ENCODE data around the gene ZER1.
"Not testable (repeated sequence)": the region's sequence is repeated elsewhere in the genome, so short reads cannot be mapped to it uniquely, and the experiment has no call there.

Gene ZER1

GRCh38 chr9:128771745-128772519, at the start of gene ZER1:
Gene ZER1 (minus strand): TSS chr9:128771927. CDS start chr9:128755565, 16,362 bp downstream.
- DNase-seq = peak; percentile 53 to 89

- DNase-seq = no peak
Observed at GRCh38 chr9:128820665-128821583, 49.2 kb upstream of the ZER1 start.

GRCh38 chr9:128819716-128820664, 48.3 kb upstream of the ZER1 start:
- DNase-seq = peak; percentile 39 to 63

- DNase-seq = peak in 1 of 2 experiments; percentile 49
Observed at GRCh38 chr9:128818839-128819715, 47.4 kb upstream of the ZER1 start.

- peak; percentile 89 to 96 for DNase-seq
Observed at GRCh38 chr9:128818099-128818838, 46.5 kb upstream of the ZER1 start, which contains the start of gene ENDOG. Gene ENDOG (plus strand): TSS chr9:128818500. CDS start chr9:128818685, 185 bp downstream.

GRCh38 chr9:128810873-128811272, 39.1 kb upstream of the ZER1 start:
- no peak for DNase-seq

GRCh38 chr9:128809831-128810230, 38.1 kb upstream of the ZER1 start:
- no peak for DNase-seq

GRCh38 chr9:128809036-128809599, 37.4 kb upstream of the ZER1 start:
- no peak for DNase-seq

GRCh38 chr9:128808543-128808942, 36.8 kb upstream of the ZER1 start:
- no peak for DNase-seq

GRCh38 chr9:128807827-128808226, 36.1 kb upstream of the ZER1 start:
- DNase-seq = no peak

- DNase-seq = no peak
Observed at GRCh38 chr9:128805661-128806060, 33.9 kb upstream of the ZER1 start.

GRCh38 chr9:128802482-128802881, 30.8 kb upstream of the ZER1 start:
- DNase-seq = no peak

GRCh38 chr9:128800061-128800460, 28.3 kb upstream of the ZER1 start:
- DNase-seq = no peak

- DNase-seq = no peak
Observed at GRCh38 chr9:128798896-128799295, 27.2 kb upstream of the ZER1 start.

GRCh38 chr9:128794961-128795360, 23.2 kb upstream of the ZER1 start:
- not testable (repeated sequence) for DNase-seq

GRCh38 chr9:128792978-128793686, 21.4 kb upstream of the ZER1 start:
- no peak for DNase-seq

- no peak for DNase-seq
Observed at GRCh38 chr9:128792134-128792533, 20.4 kb upstream of the ZER1 start.

- DNase-seq = no peak
Observed at GRCh38 chr9:128790536-128790935, 18.8 kb upstream of the ZER1 start.

GRCh38 chr9:128788445-128788844, 16.7 kb upstream of the ZER1 start:
- DNase-seq = no peak

GRCh38 chr9:128787659-128788058, 15.9 kb upstream of the ZER1 start:
- DNase-seq = no peak
